ENCODE results near the gene ACTN3. TPM values are rescaled to one million over a fixed set of nuclear protein-coding genes. Genes with fewer than 3 reads are reported as not detected.

Gene ACTN3
- total and polyA plus RNA-seq, 4 donors = 3.0 TPM; not detected in 3

- Histone ChIP-seq H3K4me3 (ENCODE audit: low read length in 2 of 2) (no peak overlapping the region), H3K27me3 (ENCODE audit: control insufficient read depth in 1 of 2, insufficient read depth in 2 of 2, low read length in 1 of 2) (no peaks in the 10 kb centered on the region), H3K9me3 (ENCODE audit: control insufficient read depth, low read length) (no peaks in the 10 kb centered on the region), H3K4me1 (ENCODE audit: control insufficient read depth in 1 of 2, insufficient read depth in 2 of 2, low read length in 2 of 2) (no peaks in the 10 kb centered on the region), H3K27ac (ENCODE audit: low read depth in 1 of 2, low read length in 2 of 2) (no peak overlapping the region), H3K36me3 (ENCODE audit: control insufficient read depth in 1 of 2, insufficient read depth in 2 of 2, low read length in 1 of 2) (no peaks in the 10 kb centered on the region)
- DNase-seq = no peak
- 10 to 14% methylated on average over 35 to 50 of the region's 50 CpGs for WGBS, 2 donors
- intact Hi-C loops (cut with DNase I) = no loop called here
- ATAC-seq (ENCODE audit: low FRiP score) = peak; percentile 31
These were observed 12.6 kb downstream of the ACTN3 start for GRCh38 chr11:66559142-66559865.

- 80 to 81% methylated on average over 24 to 27 of the region's 27 CpGs for WGBS, 2 donors
- H3K27me3 ChIP-seq (ENCODE audit: control insufficient read depth in 1 of 2, insufficient read depth in 2 of 2, low read length in 1 of 2) = no peaks in the 10 kb centered on the region
- no peaks in the 10 kb centered on the region for H3K9me3 ChIP-seq (ENCODE audit: control insufficient read depth, low read length)
- H3K36me3 ChIP-seq (ENCODE audit: control insufficient read depth in 1 of 2, insufficient read depth in 2 of 2, low read length in 1 of 2) = no peaks in the 10 kb centered on the region
- intact Hi-C loops (cut with DNase I) = loop anchor here in 1 of 2 donors (10.0 kb wide), 1 partner anchor 275 kb away; no protein-coding TSS in a partner anchor
- no peaks in the 10 kb centered on the region for H3K4me1 ChIP-seq (ENCODE audit: control insufficient read depth in 1 of 2, insufficient read depth in 2 of 2, low read length in 2 of 2)
- H3K27ac ChIP-seq (ENCODE audit: low read depth in 1 of 2, low read length in 2 of 2) = no peak overlapping the region
- H3K4me3 ChIP-seq (ENCODE audit: low read length in 2 of 2) = no peak overlapping the region
- ATAC-seq (ENCODE audit: low FRiP score) (no peak), DNase-seq (no peak)
These were observed 13.4 kb downstream of the ACTN3 start for GRCh38 chr11:66559866-66560676.

DNA sequence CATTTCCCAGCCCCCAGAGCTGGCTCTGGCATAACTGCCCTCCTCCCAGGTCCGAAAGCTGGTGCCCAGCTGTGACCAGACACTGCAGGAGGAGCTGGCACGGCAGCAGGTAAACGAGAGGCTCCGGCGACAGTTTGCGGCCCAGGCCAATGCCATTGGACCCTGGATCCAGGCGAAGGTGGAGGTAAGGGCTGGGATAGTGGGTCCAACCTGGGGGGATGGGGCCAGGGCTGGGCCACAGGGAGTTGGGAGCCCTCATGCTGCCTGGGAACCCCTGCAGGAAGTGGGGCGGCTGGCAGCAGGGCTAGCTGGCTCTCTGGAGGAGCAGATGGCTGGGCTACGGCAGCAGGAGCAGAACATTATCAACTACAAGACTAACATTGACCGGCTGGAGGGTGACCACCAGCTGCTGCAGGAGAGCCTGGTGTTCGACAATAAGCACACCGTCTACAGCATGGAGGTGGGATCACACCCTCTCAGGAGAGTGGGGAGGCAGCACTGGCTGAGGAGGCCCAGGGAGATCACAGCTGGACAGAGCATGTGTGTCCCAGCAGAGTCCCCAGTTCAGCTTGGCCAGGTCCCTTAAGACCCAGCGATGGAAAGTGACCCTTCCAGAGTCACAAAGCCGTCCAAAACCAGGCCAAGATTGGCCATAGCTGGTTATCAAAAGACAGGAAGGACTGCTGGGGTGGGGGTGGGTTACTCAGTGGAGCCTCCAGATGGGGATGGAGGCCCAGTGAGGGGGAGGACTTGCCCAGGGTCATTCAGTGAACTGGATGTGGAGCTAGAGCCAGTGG is 14.7 kb downstream of the ACTN3 start:
- no peak overlapping the region for H3K4me3 ChIP-seq (ENCODE audit: low read length in 2 of 2)
- H3K27me3 ChIP-seq (ENCODE audit: control insufficient read depth in 1 of 2, insufficient read depth in 2 of 2, low read length in 1 of 2) = no peaks in the 10 kb centered on the region
- no peaks in the 10 kb centered on the region for H3K9me3 ChIP-seq (ENCODE audit: control insufficient read depth, low read length)
- 80 to 83% methylated on average over 14 of the region's 14 CpGs for WGBS, 2 donors
- no peaks in the 10 kb centered on the region for H3K4me1 ChIP-seq (ENCODE audit: control insufficient read depth in 1 of 2, insufficient read depth in 2 of 2, low read length in 2 of 2)
- no peak for ATAC-seq (ENCODE audit: low FRiP score)
- intact Hi-C loops (cut with DNase I) = loop anchor here in 1 of 2 donors (10.0 kb wide), 1 partner anchor 273 kb away; no protein-coding TSS in a partner anchor
- DNase-seq = no peak
- H3K36me3 ChIP-seq (ENCODE audit: control insufficient read depth in 1 of 2, insufficient read depth in 2 of 2, low read length in 1 of 2) = no peaks in the 10 kb centered on the region
- H3K27ac ChIP-seq (ENCODE audit: low read depth in 1 of 2, low read length in 2 of 2) = no peak overlapping the region

DNA sequence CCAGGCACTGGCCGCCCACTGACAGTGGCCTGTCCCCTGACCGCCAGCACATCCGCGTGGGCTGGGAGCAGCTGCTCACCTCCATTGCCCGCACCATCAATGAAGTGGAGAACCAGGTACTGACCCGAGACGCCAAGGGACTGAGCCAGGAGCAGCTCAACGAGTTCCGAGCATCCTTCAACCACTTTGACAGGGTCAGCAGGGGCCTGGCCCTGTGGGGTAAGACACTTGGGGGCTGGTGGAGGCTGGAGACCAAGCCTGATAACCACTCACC is 15.2 kb downstream of the ACTN3 start:
- Histone ChIP-seq H3K27ac (ENCODE audit: low read depth in 1 of 2, low read length in 2 of 2) (no peak overlapping the region), H3K4me3 (ENCODE audit: low read length in 2 of 2) (no peak overlapping the region), H3K4me1 (ENCODE audit: control insufficient read depth in 1 of 2, insufficient read depth in 2 of 2, low read length in 2 of 2) (no peaks in the 10 kb centered on the region), H3K36me3 (ENCODE audit: control insufficient read depth in 1 of 2, insufficient read depth in 2 of 2, low read length in 1 of 2) (no peaks in the 10 kb centered on the region), H3K27me3 (ENCODE audit: control insufficient read depth in 1 of 2, insufficient read depth in 2 of 2, low read length in 1 of 2) (no peaks in the 10 kb centered on the region), H3K9me3 (ENCODE audit: control insufficient read depth, low read length) (no peaks in the 10 kb centered on the region)
- 88 to 92% methylated on average over 9 of the region's 9 CpGs for WGBS, 2 donors
- no peak for DNase-seq
- ATAC-seq (ENCODE audit: low FRiP score) = no peak
- intact Hi-C loops (cut with DNase I) = loop anchor here in 1 of 2 donors (10.0 kb wide), 1 partner anchor 273 kb away; no protein-coding TSS in a partner anchor

- ATAC-seq (ENCODE audit: low FRiP score) (no peak), DNase-seq (no peak)
- intact Hi-C loops (cut with DNase I) = loop anchor here in 1 of 2 donors (10.0 kb wide), 1 partner anchor 273 kb away; no protein-coding TSS in a partner anchor
- no peaks in the 10 kb centered on the region for H3K4me1 ChIP-seq (ENCODE audit: control insufficient read depth in 1 of 2, insufficient read depth in 2 of 2, low read length in 2 of 2)
- no peaks in the 10 kb centered on the region for H3K36me3 ChIP-seq (ENCODE audit: control insufficient read depth in 1 of 2, insufficient read depth in 2 of 2, low read length in 1 of 2)
- H3K4me3 ChIP-seq (ENCODE audit: low read length in 2 of 2) = no peak overlapping the region
- WGBS, 2 donors = 81 to 95% methylated on average over 2 of the region's 2 CpGs
- H3K27me3 ChIP-seq (ENCODE audit: control insufficient read depth in 1 of 2, insufficient read depth in 2 of 2, low read length in 1 of 2) = no peaks in the 10 kb centered on the region
- no peaks in the 10 kb centered on the region for H3K9me3 ChIP-seq (ENCODE audit: control insufficient read depth, low read length)
- H3K27ac ChIP-seq (ENCODE audit: low read depth in 1 of 2, low read length in 2 of 2) = no peak overlapping the region
These were observed 15.6 kb downstream of the ACTN3 start for GRCh38 chr11:66562275-66562674.

DNA sequence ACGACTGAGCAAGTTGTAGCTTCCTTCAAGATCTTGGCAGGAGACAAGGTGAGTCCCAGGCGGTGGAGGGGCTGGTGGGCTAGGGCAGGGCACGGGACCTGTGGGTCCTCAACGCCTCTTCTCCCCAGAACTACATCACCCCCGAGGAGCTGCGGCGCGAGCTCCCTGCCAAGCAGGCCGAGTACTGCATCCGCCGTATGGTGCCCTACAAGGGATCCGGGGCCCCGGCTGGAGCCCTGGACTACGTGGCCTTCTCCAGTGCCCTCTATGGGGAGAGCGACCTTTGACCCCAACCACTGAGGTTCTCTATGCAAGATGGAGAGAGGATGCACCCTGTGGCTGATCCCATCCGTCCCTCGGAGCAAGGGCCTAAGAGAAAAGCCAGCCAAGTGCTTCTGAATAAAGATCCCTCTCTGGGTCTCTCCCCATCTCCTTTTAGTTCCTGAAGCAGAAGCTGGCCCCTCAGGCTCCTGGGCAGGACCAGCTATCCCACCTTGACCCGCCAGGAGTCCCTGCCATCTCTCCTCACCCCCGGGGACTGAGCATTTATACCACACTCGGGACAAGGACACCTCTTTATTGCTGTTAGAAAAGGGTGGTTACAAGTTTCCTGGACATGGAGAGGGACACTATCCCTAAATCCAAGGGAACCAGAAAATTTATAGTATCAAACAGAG is 16.3 kb downstream of the ACTN3 start:
- Histone ChIP-seq H3K9me3 (ENCODE audit: control insufficient read depth, low read length) (no peaks in the 10 kb centered on the region), H3K4me3 (ENCODE audit: low read length in 2 of 2) (no peak overlapping the region), H3K36me3 (ENCODE audit: control insufficient read depth in 1 of 2, insufficient read depth in 2 of 2, low read length in 1 of 2) (no peaks in the 10 kb centered on the region), H3K4me1 (ENCODE audit: control insufficient read depth in 1 of 2, insufficient read depth in 2 of 2, low read length in 2 of 2) (no peaks in the 10 kb centered on the region), H3K27ac (ENCODE audit: low read depth in 1 of 2, low read length in 2 of 2) (no peak overlapping the region), H3K27me3 (ENCODE audit: control insufficient read depth in 1 of 2, insufficient read depth in 2 of 2, low read length in 1 of 2) (no peaks in the 10 kb centered on the region)
- DNase-seq = peak in 1 of 2 donors; percentile 70
- no peak for ATAC-seq (ENCODE audit: low FRiP score)
- WGBS, 2 donors = 89 to 91% methylated on average over 17 to 20 of the region's 20 CpGs
- intact Hi-C loops (cut with DNase I) = loop anchor here in 1 of 2 donors (10.0 kb wide), 1 partner anchor 272 kb away; no protein-coding TSS in a partner anchor

GRCh38 chr11:66563832-66564231 is 17.1 kb downstream of the ACTN3 start:
- no peak for ATAC-seq (ENCODE audit: low FRiP score)
- no peaks in the 10 kb centered on the region for H3K9me3 ChIP-seq (ENCODE audit: control insufficient read depth, low read length)
- WGBS, 2 donors = 91 to 96% methylated on average over 10 of the region's 10 CpGs
- no peaks in the 10 kb centered on the region for H3K4me1 ChIP-seq (ENCODE audit: control insufficient read depth in 1 of 2, insufficient read depth in 2 of 2, low read length in 2 of 2)
- H3K4me3 ChIP-seq (ENCODE audit: low read length in 2 of 2) = no peak overlapping the region
- peak in 1 of 2 donors; percentile 55 for DNase-seq
- intact Hi-C loops (cut with DNase I) = loop anchor here in 1 of 2 donors (10.0 kb wide), 1 partner anchor 271 kb away; no protein-coding TSS in a partner anchor
- no peaks in the 10 kb centered on the region for H3K36me3 ChIP-seq (ENCODE audit: control insufficient read depth in 1 of 2, insufficient read depth in 2 of 2, low read length in 1 of 2)
- no peaks in the 10 kb centered on the region for H3K27me3 ChIP-seq (ENCODE audit: control insufficient read depth in 1 of 2, insufficient read depth in 2 of 2, low read length in 1 of 2)
- no peak overlapping the region for H3K27ac ChIP-seq (ENCODE audit: low read depth in 1 of 2, low read length in 2 of 2)

DNA sequence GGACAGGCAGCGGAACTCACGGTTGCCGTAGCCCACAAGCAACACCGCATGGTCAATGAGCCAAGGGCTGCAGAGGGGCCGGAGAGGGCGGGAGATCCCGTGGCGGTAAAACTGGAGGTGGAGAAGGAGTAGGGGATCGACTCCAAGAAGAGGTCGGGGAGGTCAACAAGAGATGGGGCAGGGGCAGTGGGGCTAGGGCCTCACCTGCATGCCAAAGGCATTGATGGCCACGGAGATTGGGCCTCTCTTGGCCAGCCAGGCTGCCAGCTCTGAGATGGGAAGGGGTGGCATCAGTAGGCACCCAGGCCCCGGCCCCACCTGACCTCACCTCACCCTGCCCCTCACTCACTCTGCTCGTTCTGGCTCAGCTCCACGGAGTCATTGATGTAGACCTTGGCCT is 17.8 kb downstream of the ACTN3 start:
- Histone ChIP-seq H3K4me3 (ENCODE audit: low read length in 2 of 2) (no peak overlapping the region), H3K4me1 (ENCODE audit: control insufficient read depth in 1 of 2, insufficient read depth in 2 of 2, low read length in 2 of 2) (no peaks in the 10 kb centered on the region), H3K9me3 (ENCODE audit: control insufficient read depth, low read length) (no peaks in the 10 kb centered on the region), H3K36me3 (ENCODE audit: control insufficient read depth in 1 of 2, insufficient read depth in 2 of 2, low read length in 1 of 2) (no peaks in the 10 kb centered on the region), H3K27me3 (ENCODE audit: control insufficient read depth in 1 of 2, insufficient read depth in 2 of 2, low read length in 1 of 2) (no peaks in the 10 kb centered on the region), H3K27ac (ENCODE audit: low read depth in 1 of 2, low read length in 2 of 2) (no peak overlapping the region)
- DNase-seq = peak in 1 of 2 donors; percentile 51
- intact Hi-C loops (cut with DNase I) = loop anchor here in 1 of 2 donors (10.0 kb wide), 1 partner anchor 270 kb away; no protein-coding TSS in a partner anchor
- 91 to 92% methylated on average over 14 of the region's 14 CpGs for WGBS, 2 donors
- no peak for ATAC-seq (ENCODE audit: low FRiP score)

Measured in aorta (tissue), 5 donors.